Spinal cord (tissue), 10 donors: Measurements from ENCODE around the gene JPH4. TPM values are rescaled to one million over a fixed set of nuclear protein-coding genes. Genes with fewer than 3 reads are reported as not detected.

Source experiments
- DNase-seq, 6 donors: peaks; one replicate each; pipeline versions ENCODE4 v3.0.0 to v3.0.0-alpha.2; 2013 to 2015; ENCODE audit warnings: low spot score in 6 of 6, low read depth in 4 of 6
- H3K27ac ChIP-seq: one replicate; pipeline ENCODE4 v1.5.1; 2013; ENCODE audit warnings: low read depth, low read length, control low read depth
- H3K27me3 ChIP-seq: one replicate; pipeline ENCODE4 v1.6.1; 2013; ENCODE audit warnings: low read length; ENCODE audit not compliant: control insufficient read depth, insufficient read depth
- H3K36me3 ChIP-seq: one replicate; pipeline ENCODE4 v1.6.1; 2013; ENCODE audit warnings: low read length; ENCODE audit not compliant: control insufficient read depth, insufficient read depth
- H3K4me1 ChIP-seq: one replicate; pipeline ENCODE4 v1.6.1; 2013; ENCODE audit warnings: low read length; ENCODE audit not compliant: control insufficient read depth, insufficient read depth
- H3K4me3 ChIP-seq: one replicate; pipeline ENCODE4 v1.5.1; 2013; ENCODE audit warnings: low read depth, low read length, control low read depth
- H3K9me3 ChIP-seq: one replicate; pipeline ENCODE4 v1.6.1; 2013; ENCODE audit warnings: low read length; ENCODE audit not compliant: control insufficient read depth, insufficient read depth
- WGBS: methylation state at CpG from one replicate; pipeline ENCODE4 v1.1.5; 2013; ENCODE audit warnings: missing lambda C conversion rate; ENCODE audit not compliant: insufficient coverage; 5-methylcytosine and 5-hydroxymethylcytosine counted together
- polyA plus RNA-seq, 2 donors: library from polyadenylated mRNA; unstranded; fragments of 120-200 nt; gene quantifications; one replicate each; pipeline ENCODE4 v1.2.1, GENCODE V29; 2013; ENCODE audit not compliant: insufficient read length in 2 of 2
- total RNA-seq, 2 donors: library from RNA; depleted of rRNA in 1 of 2; stranded (reverse); fragments of 120-200 nt in 1 of 2; fragments of >200 nt in 1 of 2; gene quantifications; one replicate each; pipeline versions ENCODE4 v1.2.3 to v1.2.4, GENCODE V29; 2013 to 2014
- donor health status: healthy.

Gene JPH4
- total and polyA plus RNA-seq, 4 donors = 12.5 to 132 (median 74.4) TPM

DNA sequence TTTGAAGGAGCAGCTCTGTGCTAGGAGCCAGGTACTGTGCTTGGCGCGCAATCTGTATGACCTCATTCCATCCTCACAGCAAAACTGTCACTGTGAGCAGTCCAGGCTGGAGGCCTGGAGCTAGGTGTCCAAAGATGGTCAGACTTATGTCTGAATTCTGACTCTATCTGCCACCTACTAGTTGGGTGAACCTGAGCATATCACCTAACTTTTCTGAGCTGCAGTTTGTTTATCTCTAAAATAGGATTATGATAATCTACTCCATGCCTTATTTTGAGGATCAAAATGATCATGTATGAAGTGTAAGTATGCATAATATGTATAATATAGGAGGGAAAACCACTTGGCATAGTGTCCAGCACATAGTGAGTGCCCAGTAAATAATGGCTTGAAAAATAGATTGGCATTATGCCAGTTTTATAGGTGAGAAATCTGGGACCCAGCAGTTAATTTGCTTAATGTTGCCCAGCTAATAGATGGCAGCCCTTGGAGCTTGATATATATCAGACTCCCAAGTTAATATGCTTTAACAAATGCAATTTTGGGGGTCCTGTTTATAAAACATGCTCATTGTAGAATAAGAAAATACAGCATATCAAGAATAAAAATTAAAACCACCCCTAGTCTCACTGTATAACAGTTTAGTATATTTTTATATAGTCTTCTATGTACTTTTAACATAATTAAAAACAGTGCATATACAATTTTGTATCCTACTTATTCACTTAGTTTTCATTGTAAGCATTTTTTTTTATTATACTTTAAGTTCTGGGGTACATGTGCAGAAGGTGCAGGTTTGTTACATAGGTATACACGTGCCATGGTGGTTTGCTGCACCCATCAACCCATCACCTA lies 4.5 kb upstream of the JPH4 start:
- H3K4me1 ChIP-seq = peaks cover 14% of the 10 kb centered on the region
- H3K9me3 ChIP-seq = no peaks in the 10 kb centered on the region
- H3K27me3 ChIP-seq = peaks cover 7% of the 10 kb centered on the region
- H3K36me3 ChIP-seq = no peaks in the 10 kb centered on the region
- DNase-seq = no peak
- WGBS = 100% methylated on average over 1 of the region's 3 CpGs
- H3K4me3 ChIP-seq = no peak overlapping the region
- H3K27ac ChIP-seq = no peak overlapping the region

DNA sequence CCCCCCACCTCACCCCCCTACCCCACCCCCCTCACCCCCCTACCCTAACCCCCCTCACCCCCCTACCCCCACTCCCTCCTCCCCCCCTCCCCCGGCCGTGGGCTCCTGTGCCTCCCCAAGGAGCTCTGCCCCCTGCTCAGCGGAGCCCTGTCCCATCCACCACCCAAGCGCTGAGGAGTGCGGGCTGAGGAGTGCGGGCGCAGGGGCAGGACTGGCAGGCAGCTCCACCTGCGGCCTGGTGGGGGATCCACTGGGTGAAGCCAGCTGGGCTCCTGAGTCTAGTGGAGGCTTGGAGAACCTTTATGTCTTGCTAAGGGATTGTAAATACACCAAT lies 2.3 kb upstream of the JPH4 start:
- WGBS = no CpG with 5 or more reads among the region's 8 CpGs
- peaks cover 27% of the 10 kb centered on the region for H3K27me3 ChIP-seq

DNA sequence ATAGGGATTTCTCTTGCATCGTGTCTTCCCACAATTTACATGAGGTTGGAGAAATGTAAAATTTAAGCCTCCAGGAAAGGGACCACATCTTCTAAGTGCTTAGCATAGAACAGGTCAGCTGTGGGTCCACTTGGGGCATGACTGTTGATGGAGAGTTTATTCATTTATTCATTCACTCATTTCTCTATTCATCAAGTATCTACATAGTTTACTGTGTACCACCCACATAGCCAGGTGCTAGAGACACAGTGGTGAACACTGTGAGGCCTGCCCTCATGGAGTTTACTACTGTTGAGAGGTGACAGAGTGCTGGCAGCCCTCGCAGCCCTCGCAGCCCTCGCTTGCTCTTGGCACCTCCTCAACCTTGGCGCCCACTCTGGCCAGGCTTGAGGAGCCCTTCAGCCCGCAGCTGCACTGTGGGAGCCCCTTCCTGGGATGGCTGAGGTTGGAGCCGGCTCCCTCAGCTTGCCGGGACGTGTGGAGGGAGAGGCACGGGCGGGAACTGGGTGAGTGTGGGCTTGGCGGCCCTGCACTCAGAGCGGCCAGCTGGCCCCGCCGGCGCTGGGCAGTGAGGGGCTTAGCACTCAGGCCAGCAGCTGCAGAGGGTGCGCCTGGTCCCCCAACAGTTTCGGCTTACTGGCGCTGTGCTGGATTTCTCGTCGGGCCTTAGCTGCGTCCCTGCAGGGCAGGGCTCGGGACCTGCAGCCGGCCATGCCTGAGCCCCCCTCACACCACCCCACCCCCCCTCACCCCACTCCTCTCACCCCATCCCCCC lies 1.7 kb upstream of the JPH4 start:
- no peak overlapping the region for H3K4me3 ChIP-seq
- no peak overlapping the region for H3K27ac ChIP-seq
- peaks cover 30% of the 10 kb centered on the region for H3K27me3 ChIP-seq
- 87% methylated on average over 14 of the region's 24 CpGs for WGBS
- peaks cover 7% of the 10 kb centered on the region for H3K36me3 ChIP-seq
- peak in 1 of 6 donors; percentile 0 for DNase-seq
- peaks cover 36% of the 10 kb centered on the region for H3K4me1 ChIP-seq
- no peaks in the 10 kb centered on the region for H3K9me3 ChIP-seq

More for the DNA sequence above, 2.3 kb upstream of the JPH4 start:
- no peaks in the 10 kb centered on the region for H3K9me3 ChIP-seq
- H3K4me3 ChIP-seq = no peak overlapping the region
- no peak overlapping the region for H3K27ac ChIP-seq
- H3K4me1 ChIP-seq = peaks cover 33% of the 10 kb centered on the region
- H3K36me3 ChIP-seq = peaks cover 4% of the 10 kb centered on the region
- no peak for DNase-seq

DNA sequence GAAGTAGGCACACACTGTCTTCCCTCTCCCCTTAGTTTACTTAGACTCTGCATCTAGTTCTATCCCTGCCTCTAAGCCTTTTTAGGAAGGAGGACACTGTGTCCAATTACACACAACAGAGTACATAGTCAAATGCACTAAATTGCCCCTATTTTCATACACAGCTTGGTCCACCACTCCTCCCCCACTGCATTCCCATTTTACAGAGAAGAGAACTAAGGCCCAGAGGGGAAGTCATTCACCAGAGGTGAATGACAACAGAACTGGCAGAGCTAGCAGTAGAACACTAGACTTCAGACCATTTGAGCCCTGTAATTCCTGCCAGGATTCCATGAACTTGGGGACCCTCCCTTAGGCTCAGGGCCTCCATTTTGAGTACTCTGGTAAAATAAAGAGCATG lies 1.1 kb upstream of the JPH4 start:
- H3K36me3 ChIP-seq = peaks cover 8% of the 10 kb centered on the region
- DNase-seq = peak in 1 of 6 donors; percentile 1
- no peaks in the 10 kb centered on the region for H3K9me3 ChIP-seq
- no peak overlapping the region for H3K4me3 ChIP-seq
- peaks cover 35% of the 10 kb centered on the region for H3K27me3 ChIP-seq
- no peak overlapping the region for H3K27ac ChIP-seq
- peaks cover 37% of the 10 kb centered on the region for H3K4me1 ChIP-seq

DNA sequence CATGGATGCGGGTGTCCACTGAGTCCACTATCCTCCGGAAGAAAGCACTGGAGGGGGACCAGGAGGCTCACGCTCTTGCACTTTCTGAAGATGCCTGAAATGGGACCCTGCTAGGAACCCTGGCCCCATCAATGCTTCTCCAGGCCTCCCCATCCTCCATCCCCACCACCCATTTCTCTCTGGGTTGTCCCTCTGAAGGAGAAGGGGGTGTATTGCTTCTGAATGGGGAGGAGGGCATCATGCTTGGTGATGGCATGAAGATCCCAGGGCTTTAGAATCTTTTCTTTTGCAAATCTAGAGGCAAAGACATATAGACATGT lies 681 bp upstream of the JPH4 start:
- H3K9me3 ChIP-seq = no peaks in the 10 kb centered on the region
- peaks cover 35% of the 10 kb centered on the region for H3K27me3 ChIP-seq
- H3K4me1 ChIP-seq = peaks cover 37% of the 10 kb centered on the region
- H3K27ac ChIP-seq = peak overlapping the region; percentile 71
- peaks cover 8% of the 10 kb centered on the region for H3K36me3 ChIP-seq
- DNase-seq = peak in 1 of 6 donors; percentile 38
- H3K4me3 ChIP-seq = peak overlapping the region; percentile 27
- WGBS = 13% methylated on average over 2 of the region's 3 CpGs

DNA sequence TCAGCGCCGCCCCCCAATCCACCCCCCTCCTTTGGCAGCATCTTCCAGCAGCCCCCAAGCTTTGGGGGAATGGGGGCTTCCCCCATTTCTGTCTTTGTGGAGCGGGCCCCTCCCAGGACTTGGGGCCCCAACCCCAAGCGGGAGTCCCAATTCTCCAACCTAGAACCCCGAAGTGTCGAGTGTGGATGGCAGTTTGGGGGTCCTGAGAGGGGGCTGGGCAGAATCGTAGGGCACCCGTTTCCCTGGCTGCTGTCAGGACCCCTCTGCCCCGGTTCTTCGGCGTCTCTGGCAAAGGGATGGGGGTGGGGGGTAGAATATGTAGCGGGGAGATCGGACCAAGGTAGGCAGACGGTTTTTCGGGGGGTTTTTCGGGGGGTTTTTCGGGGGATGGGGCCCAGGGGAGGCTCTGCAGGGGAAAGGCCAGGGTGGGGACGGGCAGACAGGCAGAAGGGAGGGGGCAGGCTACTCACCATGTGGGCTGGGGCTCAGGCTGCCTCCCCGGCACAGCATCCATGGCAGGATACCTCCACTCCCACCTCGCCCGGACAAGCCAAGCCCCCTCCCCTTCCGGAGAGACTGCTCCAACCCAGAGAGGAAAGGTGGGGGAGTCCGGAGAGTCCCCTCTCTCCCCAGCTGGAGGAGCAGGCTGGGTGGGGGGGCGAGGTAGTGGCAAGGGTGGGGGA lies 739 bp downstream of the JPH4 start:
- H3K36me3 ChIP-seq = peaks cover 16% of the 10 kb centered on the region
- peaks cover 47% of the 10 kb centered on the region for H3K4me1 ChIP-seq
- peak overlapping the region; percentile 51 for H3K4me3 ChIP-seq
- peaks cover 35% of the 10 kb centered on the region for H3K27me3 ChIP-seq
- H3K9me3 ChIP-seq = no peaks in the 10 kb centered on the region
- DNase-seq = peak in 1 of 6 donors; percentile 90
- 1% methylated on average over 15 of the region's 24 CpGs for WGBS
- H3K27ac ChIP-seq = peak overlapping the region; percentile 58

DNA sequence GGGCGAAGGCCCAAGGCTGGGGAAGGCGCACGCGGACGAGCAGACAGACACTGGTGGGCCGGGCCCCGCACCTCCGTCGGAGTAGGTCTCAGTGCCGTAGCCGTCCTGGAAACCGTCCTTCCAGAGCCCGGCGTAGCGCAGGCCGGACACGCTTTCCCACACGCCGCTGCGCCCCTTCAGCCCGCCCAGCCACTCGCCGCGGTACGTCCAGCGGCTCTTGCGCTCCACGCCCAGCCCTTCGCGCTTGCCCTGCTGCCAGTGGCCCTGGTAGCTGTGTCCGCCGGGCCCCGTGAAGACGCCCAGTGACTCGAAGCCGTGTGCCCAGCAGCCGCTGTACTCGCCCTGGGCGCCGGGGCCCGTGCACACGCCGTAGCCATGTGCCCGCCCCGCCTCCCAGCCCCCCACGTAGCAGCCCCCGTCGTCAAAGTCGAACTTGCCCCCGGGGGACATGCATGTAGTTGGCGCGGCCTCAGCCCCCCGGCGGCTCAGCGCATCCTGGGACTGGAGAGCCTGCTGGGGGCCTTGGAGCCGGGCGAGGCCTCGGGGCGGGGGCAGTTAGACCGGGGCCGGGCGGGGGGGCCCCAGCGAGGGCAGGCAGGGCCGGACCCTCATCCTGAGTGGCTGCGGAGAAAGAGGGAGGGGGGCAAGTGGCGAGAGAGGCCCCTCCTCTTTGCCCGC lies 1.4 kb downstream of the JPH4 start:
- peak overlapping the region; percentile 51 for H3K4me3 ChIP-seq

DNA sequence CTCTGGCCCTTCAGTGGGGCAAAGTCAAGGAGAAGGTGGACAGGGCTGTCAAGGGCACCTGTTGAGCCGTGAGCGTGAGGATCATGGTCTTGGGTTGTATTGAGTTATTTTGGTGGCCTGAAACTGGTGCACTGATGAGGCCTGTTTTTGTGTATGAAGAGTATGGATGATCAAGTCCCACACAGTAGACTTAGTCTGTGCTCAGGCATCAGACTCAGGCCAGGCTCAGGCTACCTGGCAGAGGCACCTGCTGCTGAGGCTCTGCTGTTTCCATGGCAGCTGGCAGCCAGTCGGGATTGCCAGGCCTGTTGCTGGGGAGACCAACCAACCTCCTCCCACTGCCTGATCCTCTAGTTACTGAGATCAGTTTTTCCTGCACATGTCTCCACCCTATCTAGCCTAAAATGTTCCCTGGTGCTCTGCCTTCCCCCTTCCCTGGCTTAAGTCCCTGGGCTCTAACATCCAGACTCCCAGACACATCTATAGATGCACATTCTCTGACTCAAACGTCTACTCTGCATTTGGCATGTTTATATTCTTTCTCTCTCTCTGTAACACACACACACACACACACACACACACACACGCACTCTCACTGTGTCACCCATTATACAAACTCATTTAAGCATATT lies 5.1 kb downstream of the JPH4 start:
- 46% methylated on average over 5 of the region's 5 CpGs for WGBS
- DNase-seq = peak in 1 of 6 donors; percentile 15
- H3K27ac ChIP-seq = no peak overlapping the region
- H3K36me3 ChIP-seq = peaks cover 40% of the 10 kb centered on the region
- peaks cover 32% of the 10 kb centered on the region for H3K27me3 ChIP-seq
- H3K4me1 ChIP-seq = peaks cover 76% of the 10 kb centered on the region
- H3K9me3 ChIP-seq = no peaks in the 10 kb centered on the region
- no peak overlapping the region for H3K4me3 ChIP-seq

More for the DNA sequence above, 1.4 kb downstream of the JPH4 start:
- Histone ChIP-seq H3K27ac (peak overlapping the region; percentile 52), H3K9me3 (no peaks in the 10 kb centered on the region), H3K36me3 (peaks cover 20% of the 10 kb centered on the region), H3K4me1 (peaks cover 54% of the 10 kb centered on the region), H3K27me3 (peaks cover 35% of the 10 kb centered on the region)
- DNase-seq = peak in 2 of 6 donors; percentile 60 to 78
- WGBS = under 1% methylated on average over 59 of the region's 67 CpGs

DNA sequence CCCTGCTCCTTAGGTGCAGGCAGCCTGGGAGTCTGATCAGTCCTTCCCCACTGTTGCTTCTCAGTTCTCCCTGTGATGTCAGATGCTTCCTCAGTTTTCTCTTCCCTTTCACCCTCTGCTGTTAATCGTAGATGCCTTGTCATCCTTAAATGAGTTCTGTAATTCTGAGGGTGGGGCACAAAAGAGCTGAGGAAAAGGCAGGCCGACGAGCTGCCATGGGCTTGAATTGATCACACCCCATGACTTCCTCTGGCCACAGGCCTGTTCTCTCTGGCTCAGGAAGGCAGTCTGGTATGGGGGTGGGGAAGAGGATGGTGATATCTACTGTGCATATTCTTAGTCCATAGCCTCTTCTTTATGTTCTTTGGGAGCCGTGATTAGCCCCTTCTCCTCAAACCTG lies 5.8 kb downstream of the JPH4 start:
- no peak overlapping the region for H3K4me3 ChIP-seq

More for the DNA sequence above, 5.8 kb downstream of the JPH4 start:
- Histone ChIP-seq H3K27ac (no peak overlapping the region), H3K27me3 (peaks cover 26% of the 10 kb centered on the region), H3K9me3 (no peaks in the 10 kb centered on the region), H3K36me3 (peaks cover 40% of the 10 kb centered on the region), H3K4me1 (peaks cover 75% of the 10 kb centered on the region)
- WGBS = no CpG with 5 or more reads among the region's 4 CpGs
- DNase-seq = peak in 1 of 6 donors; percentile 3
